ENCODE results near the gene TMEM134.
"Not testable (repeated sequence)": the region's sequence is repeated elsewhere in the genome, so short reads cannot be mapped to it uniquely, and the experiment has no call there.

Gene TMEM134

DNA sequence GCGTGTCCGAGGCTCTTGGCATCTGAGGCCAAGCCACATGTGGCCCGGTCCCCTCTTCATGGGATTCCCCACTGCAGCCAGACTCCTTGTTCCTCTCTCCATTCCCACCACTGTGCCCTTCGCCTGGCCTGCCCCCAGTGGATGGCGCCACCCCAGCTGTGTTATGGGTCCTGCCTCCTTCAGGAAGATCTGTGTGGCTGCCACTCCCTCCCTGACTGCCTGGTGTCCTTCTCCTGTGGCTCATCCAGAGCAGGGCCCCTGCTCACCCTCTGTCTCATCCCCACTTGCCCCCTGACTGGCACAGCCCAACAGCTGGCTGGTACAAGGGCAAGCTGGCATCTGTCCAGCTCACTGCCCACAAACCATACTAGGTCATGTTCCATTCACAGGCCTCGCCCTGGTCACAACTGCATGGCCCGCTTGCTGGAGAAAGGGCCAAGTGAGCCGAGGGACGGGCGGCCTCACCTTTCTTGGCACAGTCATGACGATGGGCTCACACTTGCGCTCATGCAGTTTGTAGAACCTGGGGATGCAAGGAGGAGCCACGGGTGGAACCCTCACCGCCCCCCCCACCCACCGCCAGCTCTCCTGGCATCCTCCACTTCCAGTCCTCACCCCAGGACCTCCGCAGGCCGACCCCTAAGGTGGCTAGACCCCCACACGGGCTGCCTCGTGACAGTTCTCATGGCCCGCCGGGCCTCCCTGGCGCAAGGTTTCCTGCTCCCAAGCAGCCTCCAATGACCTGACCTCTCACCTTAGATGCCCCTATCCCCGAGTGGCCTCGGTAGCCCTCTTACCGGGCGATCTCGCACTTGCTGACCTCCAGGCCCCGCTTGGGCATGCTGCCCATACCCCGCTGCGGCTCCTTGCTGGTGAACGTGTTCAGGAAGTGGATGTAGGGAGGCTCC is 29.5 kb downstream of the TMEM134 start:
- peak in 5 of 51 donors; percentile 21 to 52 (median 45) for DNase-seq

DNA sequence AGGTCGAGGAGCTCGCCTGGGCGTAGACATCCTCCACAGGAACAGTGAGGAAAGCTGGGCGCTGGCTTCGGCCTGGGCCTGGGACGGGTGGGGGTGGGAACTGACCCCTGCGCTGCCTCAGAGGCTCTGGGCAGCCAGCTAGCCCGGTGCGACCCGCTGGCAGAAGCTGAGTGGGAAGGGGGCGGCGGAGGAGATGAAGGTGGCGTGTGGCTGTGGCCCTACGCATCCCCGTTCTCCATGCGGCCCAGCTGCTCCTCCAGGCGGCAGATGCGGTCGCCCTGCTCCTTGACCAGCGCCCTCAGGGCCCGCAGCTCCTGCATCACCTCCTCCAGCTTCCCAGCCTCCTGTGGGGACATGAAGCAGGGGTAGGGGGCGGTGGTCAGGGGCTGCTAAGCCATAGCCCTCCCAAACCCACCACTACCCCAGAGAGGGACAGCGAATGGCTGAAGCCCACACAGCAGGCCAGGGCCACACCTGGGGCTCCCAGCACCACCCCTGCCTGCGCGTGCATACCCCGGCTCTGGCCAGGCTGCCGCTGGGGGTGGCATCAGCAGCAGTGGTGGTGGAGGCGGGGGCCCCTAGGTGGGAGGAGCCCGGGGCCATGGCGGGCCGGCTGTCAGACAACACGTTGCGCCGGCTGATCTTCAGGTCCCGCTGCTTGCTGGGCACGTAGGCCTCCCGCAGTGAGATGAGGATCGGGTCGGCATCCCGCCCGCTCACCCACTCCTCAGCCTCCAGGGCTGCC is 30.7 kb downstream of the TMEM134 start:
- no peak for DNase-seq

DNA sequence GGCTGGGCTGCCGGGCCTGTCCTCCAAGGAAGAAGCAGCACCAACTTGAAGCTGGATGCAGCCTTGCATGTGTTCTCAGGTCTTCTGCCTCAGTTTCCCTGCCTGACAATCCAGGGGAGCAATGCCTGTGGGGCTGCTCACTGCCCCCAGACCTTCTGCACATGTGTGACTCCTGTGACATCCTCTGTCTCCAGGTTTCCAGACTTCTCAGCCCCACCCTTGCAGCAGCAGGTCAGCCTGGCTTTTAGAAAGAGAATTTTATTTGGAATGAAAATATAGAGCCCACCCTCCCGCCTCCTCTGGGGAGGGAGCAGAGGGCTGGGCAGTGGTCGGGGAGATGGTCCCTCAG is 31.3 kb downstream of the TMEM134 start:
- no peak for DNase-seq

DNA sequence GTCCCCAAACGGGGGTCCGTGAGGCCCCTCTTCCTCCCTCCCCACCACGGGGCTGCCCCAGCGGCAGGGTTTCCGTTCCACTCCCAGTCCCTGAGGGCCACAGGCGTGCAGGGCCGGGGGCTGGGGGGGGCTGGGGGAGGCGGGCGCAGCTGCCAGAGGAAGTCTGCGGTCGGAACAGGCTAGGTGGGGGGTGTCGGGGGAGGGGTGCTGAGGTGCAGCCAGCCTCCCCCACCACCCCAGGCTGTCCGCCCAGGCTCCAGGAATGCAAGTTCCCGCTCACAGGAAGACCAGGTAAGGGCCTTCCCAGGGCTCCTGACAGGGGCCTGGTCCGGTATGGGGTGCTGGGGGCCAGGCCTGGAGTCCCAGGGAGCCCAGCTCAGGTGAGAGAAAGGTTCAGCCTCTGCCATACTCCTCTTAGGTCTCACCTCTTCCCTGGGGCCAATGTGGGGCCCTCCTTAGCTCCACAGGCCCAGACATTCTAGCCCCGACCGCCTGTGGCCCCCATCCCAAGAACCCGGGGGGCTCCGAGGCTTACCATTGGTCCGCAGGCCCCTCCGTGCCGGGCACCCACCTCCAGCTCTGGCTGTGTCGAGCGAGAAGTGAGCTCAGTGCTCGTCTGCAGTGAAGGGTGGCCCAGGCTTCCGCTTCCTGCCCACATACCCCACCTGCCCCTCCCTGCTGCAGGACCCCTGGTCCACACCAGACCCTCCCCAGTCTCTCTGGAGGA is 31.8 kb downstream of the TMEM134 start, which contains the start of gene PTPRCAP:
Gene PTPRCAP (minus strand): TSS at position 601 of the 727 bp plus-strand sequence. CDS start 63 bp downstream, at position 538.
- no peak for DNase-seq

DNA sequence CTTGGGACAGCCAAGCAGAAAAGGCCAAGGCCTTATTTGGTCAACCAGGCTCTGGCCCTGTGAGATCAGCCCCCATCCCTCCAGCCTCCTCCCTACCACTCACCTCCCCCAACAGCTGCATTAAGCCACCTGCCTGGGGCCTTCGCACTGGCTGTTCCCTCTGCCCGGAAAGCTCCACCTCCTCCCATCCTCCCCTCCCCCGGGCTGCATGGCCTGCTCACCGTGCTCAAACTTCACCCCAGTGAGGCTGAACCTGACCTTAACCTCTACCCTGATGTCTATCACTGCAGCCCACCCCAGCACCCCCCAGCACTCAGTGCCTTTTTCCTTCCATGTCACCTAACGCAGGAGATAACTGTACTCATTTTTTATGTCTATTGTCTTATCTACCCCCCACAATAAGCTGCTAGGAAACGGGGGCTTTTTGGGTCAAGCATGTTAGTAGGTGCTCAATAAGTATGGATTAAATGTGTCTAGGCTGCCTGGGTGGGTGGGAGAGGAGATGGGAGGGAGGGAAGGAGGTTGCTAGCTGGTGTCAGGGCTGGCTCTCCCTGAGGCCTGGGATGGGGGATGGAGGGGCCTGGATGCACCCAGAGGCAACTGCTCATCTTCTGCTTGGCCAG is 32.5 kb downstream of the TMEM134 start:
- no peak for DNase-seq

DNA sequence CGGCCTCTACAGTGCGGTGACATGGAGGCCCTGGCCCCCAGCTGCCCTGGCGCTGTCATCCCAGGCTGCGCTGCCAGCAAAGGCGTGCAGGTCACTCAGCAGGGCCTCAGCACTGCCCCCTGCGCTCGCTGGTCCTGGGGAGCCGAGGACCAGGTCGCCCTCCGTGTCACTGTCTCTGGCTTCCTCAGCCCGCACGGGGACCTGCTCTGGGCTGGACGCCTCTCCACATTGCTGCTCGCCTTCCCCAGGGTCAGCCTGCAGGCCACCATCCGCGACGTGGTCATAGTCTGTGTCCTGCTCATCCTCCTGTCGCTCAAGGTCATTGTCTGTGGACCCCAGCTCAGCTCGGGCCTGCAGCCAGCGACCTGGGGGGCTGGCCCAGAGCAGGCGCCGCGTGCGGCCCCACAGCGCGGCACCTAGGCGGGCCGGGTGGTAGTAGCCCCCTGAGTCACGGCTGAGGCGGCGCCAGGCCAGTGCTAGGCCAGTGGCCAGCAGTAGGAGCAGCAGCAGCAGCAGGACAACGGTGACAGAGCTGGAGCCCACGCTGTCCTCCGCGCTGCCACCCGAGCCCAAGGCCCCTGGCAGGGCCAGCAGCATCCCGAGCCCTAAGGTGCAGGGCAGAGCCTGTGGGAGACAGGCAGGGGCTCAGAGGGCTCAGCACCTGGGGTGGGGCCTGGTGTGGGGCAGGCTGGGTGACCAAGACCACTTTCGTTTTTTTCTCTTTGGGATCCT is 33.2 kb downstream of the TMEM134 start:
- no peak for DNase-seq

DNA sequence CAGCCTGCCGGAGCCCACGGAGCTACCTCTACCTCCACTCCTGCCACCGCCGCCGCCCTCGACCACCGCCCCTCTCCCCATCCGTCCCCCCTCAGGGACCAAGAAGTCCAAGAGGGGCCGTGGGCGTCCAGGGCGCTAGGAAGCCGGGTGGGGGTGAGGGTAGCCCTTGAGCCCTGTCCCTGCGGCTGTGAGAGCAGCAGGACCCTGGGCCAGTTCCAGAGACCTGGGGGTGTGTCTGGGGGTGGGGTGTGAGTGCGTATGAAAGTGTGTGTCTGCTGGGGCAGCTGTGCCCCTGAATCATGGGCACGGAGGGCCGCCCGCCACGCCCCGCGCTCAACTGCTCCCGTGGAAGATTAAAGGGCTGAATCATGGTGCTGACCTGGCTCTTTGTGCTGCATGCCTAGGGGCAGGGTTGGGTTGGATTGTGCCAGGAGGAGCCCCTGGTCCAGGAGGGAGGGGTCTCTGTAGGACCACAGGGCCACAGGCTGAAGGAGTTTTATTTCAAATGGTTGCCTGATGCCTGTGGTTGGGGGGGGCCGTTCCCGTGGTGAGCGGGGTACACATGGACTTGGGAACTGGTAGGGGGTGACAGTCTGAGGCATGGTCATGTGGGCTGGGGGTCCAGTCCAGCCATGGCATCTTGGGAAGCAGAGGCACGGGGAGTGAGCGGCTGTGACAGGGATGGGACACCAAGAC is 33.9 kb downstream of the TMEM134 start:
- no peak for DNase-seq

DNA sequence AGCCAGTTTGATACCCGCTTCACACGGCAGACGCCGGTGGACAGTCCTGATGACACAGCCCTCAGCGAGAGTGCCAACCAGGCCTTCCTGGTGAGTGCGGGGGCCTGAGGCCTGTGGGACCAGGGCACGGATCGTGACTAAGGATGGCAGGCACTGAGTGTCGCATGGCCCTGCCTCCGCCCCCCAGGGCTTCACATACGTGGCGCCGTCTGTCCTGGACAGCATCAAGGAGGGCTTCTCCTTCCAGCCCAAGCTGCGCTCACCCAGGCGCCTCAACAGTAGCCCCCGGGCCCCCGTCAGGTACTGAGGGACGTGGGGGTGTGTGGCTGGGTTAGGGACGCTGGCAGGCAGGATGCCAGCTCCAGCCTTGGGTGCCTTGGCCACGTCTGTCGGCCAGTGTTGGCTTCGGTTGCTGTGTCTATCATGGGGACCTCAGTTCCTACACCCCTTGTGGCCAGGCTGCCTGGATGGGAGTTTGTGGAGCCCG is 34.6 kb downstream of the TMEM134 start:
- DNase-seq, result no peak

DNA sequence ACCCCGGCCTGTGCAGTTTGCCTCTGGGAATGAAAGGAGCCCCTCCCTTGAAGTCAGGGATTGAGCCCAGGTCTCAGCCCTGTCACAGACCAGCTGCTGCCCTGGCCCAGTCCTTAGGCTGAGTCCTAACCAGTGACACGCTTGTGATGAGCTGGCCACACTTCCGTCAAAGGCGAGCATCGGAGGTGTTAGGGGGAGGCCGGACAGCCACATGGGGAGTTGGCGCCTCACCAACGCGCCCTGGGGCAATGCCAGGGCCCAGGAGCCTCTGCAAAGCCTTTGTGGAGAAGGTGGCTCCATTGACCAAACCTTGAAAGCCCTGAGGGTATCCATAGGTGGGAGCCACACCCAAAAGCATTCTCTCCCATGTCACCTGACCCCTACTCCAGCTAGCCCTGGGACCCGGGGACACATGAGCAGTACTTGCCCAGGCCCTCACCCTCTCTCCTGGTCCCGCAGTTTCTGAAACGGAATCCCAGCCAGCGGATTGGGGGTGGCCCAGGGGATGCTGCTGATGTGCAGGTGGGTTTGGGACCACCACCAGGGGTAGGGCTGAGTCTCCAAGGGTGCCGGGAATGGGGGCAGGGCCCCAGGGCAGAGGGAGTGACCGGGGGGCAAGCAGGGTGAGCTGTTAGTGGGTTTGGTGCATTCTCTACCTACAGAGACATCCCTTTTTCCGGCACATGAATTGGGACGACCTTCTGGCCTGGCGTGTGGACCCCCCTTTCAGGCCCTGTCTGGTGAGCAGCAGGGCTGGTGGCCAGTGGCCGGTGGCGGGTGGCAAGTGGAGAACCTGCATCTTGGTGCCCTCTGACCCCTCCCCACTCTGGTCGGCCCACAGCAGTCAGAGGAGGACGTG is 35.3 kb downstream of the TMEM134 start:
- no peak for DNase-seq

DNA sequence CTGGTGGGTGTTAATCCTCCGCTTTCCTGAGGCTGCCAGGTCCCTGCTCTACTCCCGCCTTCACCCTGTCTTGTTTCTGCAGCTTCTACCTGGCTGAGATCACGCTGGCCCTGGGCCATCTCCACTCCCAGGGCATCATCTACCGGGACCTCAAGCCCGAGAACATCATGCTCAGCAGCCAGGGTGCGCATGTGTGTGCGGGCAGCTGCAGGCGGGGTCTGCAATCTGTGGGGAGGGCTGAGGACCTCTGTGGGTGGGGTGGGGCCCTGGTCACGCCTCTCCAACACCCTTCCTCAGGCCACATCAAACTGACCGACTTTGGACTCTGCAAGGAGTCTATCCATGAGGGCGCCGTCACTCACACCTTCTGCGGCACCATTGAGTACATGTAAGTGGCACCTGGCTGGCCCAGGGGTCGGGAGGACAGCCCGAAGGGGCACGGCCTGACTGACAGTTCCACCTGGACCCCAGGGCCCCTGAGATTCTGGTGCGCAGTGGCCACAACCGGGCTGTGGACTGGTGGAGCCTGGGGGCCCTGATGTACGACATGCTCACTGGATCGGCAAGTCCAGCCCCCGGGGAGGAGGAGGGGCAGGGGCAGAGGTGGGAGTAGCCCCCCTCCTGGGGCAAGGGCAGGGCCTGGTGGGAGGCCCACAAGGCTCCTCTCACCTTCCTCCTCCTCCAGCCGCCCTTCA is 36.2 kb downstream of the TMEM134 start:
- DNase-seq, result no peak

DNA sequence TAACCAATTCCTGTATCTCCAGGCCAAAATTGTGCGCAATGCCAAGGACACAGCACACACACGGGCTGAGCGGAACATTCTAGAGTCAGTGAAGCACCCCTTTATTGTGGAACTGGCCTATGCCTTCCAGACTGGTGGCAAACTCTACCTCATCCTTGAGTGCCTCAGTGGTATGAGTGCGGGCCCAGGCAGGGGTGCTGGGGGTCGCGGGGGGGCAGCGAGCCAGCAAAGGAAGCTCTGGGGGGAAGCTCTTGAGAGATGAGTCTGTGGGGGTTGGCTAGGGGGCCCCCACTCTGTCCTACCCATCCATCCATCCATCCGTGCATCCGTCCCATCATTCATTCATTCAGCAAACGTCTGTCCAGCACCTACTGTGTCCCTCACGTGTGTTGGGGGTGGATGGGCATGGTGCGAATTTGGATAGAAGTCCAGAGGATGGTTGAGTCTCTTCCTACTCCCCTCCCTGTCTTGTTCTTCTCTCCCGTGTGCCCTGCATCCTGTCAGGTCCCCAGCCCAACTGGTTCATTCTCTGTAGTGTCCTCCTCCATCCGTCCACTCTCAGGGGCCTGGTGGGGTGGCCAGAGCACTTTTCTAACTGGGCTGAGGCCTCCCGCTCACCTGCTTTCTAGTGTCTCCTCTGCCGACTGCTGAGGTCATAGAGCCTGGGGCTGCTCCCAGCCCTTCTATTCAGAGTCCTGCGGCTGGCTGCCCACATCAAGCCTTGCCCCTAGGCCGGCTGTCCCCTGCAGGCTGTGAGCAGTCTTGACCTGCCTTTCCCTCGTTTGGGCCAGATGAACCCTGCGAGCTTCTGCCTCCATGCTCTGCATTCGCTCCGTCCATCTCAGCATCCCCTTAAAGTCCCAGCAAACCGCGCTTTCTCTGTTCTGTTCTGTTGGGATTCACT is 37.5 kb downstream of the TMEM134 start:
- no peak for DNase-seq

DNA sequence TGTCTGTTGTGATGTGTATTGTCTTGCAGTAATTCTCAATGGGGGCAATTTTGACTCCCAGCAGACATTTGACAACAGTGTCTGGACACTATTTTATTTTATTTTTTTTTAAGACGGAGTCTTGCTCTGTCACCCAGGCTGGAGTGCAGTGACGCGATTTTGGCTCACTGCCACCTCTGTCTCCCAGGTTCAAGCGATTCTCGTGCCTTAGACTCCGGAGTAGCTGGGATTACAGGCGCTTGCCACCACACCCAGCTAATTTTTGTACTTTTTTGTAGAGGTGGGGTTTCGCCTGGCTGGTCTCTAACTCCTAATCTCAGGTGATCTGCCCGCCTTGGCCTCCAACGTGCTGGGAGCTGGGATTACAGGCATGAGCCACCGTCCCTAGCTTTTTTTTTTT is 39.3 kb downstream of the TMEM134 start:
- no peak for DNase-seq

DNA sequence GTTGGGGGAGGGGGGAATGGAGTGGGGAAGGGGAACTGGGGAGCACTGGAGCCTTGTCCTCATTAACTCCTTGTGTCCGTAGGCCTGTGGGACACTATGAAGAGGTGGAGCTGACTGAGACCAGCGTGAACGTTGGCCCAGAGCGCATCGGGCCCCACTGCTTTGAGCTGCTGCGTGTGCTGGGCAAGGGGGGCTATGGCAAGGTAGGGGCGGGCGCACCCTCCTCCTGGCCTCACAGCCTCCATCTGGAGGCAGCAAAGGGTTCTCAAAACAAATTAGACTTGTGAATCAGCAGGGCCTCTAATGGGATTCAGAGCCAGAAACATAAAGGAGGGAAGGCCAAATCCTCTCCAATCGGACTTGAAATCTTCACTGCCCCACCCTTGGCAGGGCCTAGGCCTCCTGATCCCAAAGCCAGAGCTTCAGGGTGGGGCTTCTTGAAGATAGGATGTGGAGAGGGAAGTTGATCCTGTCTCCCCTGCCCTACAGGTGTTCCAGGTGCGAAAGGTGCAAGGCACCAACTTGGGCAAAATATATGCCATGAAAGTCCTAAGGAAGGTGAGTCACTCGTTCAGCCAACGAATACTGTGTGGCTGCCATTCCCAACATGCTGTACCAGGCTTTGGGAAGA is 39.9 kb downstream of the TMEM134 start:
- DNase-seq, result no peak

DNA sequence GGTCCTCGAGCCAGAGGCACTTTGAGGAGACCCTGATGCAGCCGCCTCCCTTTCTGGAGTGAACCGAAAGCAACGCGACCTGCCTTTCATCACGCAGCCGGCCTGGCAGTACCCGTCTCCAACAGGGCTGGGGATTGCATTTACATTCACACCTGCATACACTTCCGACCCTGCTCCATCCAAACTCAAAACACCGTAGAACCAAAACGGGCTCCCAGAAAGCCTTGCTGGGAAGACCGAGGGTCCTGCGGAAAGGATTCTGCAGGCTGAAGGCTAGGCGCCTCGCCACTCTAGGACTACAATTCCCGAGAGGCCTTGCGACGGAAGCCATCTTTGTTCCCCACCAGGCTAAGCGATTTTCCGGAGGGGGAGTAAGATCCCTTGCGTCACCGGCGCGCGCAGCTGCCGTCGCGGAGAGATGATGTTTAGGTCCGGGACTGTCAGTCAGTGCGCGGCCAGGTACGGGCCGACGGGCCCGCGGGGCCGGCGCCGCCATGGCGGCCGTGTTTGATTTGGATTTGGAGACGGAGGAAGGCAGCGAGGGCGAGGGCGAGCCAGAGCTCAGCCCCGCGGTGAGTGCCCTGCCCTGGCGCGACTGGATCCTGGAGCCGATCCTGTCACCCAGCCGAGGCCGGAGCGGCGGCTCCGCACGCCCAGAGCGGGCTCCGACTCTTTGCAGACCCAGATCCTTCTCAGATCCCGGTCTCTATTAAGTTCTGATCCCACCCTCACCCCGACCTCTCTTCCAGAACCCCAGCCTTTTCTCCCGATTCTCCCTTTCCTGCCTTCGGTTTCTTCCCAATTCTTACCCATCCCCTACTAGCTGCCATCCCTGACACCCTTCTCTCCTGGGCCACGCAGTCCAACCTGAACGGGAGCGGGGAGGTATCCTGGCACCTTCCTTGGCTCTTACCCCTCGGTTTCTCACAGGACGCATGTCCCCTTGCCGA is 40.7 kb downstream of the TMEM134 start, which contains the start of gene RPS6KB2:
Gene RPS6KB2 (plus strand): TSS at position 443 of the 950 bp plus-strand sequence. CDS start 52 bp downstream, at position 495.
- DNase-seq, result peak; percentile 81 to 100 (median 97)

DNA sequence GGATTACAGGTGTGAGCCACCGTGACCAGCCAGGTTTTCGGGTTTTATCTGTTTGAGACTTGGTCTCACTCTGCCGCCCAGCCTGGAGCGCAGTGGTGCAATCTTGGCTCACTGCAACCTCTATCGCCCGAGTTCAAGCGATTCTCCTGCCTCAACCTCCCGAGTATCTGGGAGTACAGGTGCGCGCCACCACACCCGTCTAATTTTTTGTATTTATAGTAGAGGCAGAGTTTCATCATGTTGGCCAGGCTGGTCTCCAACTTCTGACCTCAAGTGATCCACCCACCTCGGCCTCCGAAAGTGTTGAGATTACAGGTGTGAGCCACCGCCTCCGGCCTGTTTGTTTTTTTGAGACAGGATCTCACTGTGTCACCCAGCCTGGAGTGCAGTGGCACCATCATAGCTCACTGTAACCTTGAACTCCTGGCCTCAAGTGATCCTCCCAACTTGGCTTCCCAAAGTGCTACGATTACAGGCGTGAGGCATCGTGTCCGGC is 41.6 kb downstream of the TMEM134 start:
- not testable (repeated sequence) for DNase-seq
